ENCODE results near the gene NSUN4. TPM values are rescaled to one million over a fixed set of nuclear protein-coding genes. Genes with fewer than 3 reads are reported as not detected.
"Not testable (repeated sequence)": the region's sequence is repeated elsewhere in the genome, so short reads cannot be mapped to it uniquely, and the experiment has no call there.

NSUN4 gene
- 10 to 100 TPM; 25.5 to 33.1 (median 32.9) TPM for polyA plus RNA-seq (ENCODE audit: insufficient read length in 3 of 3)
- long read RNA-seq, donor 1, partial matches to known transcripts = 0 of 3 reads
- long read RNA-seq, donor 1, other reads (novel, unspliced or antisense) = 0 of 3 reads
- long read RNA-seq, donor 2, partial matches to known transcripts = 0 of 3 reads
- long read RNA-seq, donor 2, other reads (novel, unspliced or antisense) = 0 of 3 reads
- long read RNA-seq, donor 3, partial matches to known transcripts = 0 of 1 reads
- long read RNA-seq, donor 3, other reads (novel, unspliced or antisense) = 0 of 1 reads
- long read RNA-seq, donor 4, transcript NSUN4-204 (6 exons, 2,150 nt) = major isoform, 7 of 7 reads
- long read RNA-seq, donor 4, partial matches to known transcripts = 0 of 7 reads
- long read RNA-seq, donor 4, other reads (novel, unspliced or antisense) = 0 of 7 reads
- long read RNA-seq, donor 5, partial matches to known transcripts = 0 of 4 reads
- long read RNA-seq, donor 5, other reads (novel, unspliced or antisense) = 0 of 4 reads
- long read RNA-seq, donor 6, transcript NSUN4-204 (6 exons, 2,150 nt) = major isoform, 6 of 6 reads
- long read RNA-seq, donor 6, partial matches to known transcripts = 0 of 6 reads
- long read RNA-seq, donor 6, other reads (novel, unspliced or antisense) = 0 of 6 reads
- long read RNA-seq, donor 7, transcript NSUN4-204 (6 exons, 2,150 nt) = major isoform, 5 of 5 reads
- long read RNA-seq, donor 7, partial matches to known transcripts = 0 of 5 reads
- long read RNA-seq, donor 7, other reads (novel, unspliced or antisense) = 0 of 5 reads
- long read RNA-seq, donor 8 = 0 reads
- long read RNA-seq, donor 9, full-length matches to known transcripts = 5 of 5 reads
- long read RNA-seq, donor 9, partial matches to known transcripts = 0 of 5 reads
- long read RNA-seq, donor 9, other reads (novel, unspliced or antisense) = 0 of 5 reads
- long read RNA-seq, donor 10, full-length matches to known transcripts = 5 of 5 reads
- long read RNA-seq, donor 10, partial matches to known transcripts = 0 of 5 reads
- long read RNA-seq, donor 10, other reads (novel, unspliced or antisense) = 0 of 5 reads
- long read RNA-seq, donor 11, partial matches to known transcripts = 0 of 3 reads
- long read RNA-seq, donor 11, other reads (novel, unspliced or antisense) = 0 of 3 reads
- long read RNA-seq, donor 12, full-length matches to known transcripts = 10 of 10 reads
- long read RNA-seq, donor 12, partial matches to known transcripts = 0 of 10 reads
- long read RNA-seq, donor 12, other reads (novel, unspliced or antisense) = 0 of 10 reads
- long read RNA-seq, donor 13, partial matches to known transcripts = 0 of 3 reads
- long read RNA-seq, donor 13, other reads (novel, unspliced or antisense) = 0 of 3 reads
- long read RNA-seq, donor 14 = 0 reads
- long read RNA-seq, donor 15, transcript NSUN4-204 (6 exons, 2,150 nt) = major isoform, 5 of 5 reads
- long read RNA-seq, donor 15, partial matches to known transcripts = 0 of 5 reads
- long read RNA-seq, donor 15, other reads (novel, unspliced or antisense) = 0 of 5 reads
- long read RNA-seq, donor 16, full-length matches to known transcripts = 8 of 8 reads
- long read RNA-seq, donor 16, partial matches to known transcripts = 0 of 8 reads
- long read RNA-seq, donor 16, other reads (novel, unspliced or antisense) = 0 of 8 reads

GRCh38 chr1:46340404-46341221, at the start of gene NSUN4:
NSUN4 (plus strand) TSS chr1:46340807; CDS start chr1:46340827, 20 bp downstream.
- peak; percentile 95 for DNase-seq

GRCh38 chr1:46295306-46295705, 45.3 kb upstream of the NSUN4 start:
- DNase-seq = no peak

DNA sequence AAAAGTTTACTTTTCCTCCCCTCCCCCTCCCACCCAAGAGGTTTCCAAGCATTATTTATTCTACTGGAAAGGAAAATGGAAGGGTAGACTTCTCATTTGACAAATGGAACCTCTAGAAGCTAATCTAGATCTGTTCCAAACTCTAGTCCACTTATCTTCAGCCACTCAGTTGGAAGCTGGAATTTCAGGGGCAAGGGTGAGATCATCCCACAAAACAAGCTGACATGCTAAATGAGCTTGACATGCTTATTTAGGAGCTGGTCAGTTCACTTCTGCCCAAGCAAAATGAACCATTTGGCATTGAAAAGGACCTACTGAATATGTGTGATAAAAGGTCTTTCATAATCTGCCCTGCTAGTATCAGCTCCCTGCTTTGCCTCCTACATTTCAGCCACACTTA, 42.2 kb upstream of the NSUN4 start:
- no peak for DNase-seq

- no peak for DNase-seq
Measured at GRCh38 chr1:46300673-46301405, 39.8 kb upstream of the NSUN4 start.

DNA sequence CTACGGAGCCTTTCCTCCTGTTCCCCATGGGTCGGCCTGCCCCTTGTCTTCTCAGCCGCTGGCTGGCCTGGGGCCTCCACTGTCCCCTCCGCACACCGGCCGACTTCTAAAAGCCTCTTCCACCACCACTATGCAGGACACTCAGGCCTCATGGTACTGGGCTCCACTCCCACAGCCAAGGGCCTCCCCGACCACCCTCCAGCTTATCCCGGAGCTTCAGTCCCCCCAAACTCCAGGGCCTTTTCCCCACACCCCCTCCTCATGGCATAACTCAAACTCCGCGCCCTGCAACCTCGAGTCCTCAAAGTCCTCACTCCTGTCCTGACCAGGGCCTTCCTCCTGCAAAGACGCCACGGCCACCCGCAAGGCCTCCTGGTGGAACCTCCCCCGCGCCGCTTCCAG, 39.2 kb upstream of the NSUN4 start:
- DNase-seq = no peak

DNA sequence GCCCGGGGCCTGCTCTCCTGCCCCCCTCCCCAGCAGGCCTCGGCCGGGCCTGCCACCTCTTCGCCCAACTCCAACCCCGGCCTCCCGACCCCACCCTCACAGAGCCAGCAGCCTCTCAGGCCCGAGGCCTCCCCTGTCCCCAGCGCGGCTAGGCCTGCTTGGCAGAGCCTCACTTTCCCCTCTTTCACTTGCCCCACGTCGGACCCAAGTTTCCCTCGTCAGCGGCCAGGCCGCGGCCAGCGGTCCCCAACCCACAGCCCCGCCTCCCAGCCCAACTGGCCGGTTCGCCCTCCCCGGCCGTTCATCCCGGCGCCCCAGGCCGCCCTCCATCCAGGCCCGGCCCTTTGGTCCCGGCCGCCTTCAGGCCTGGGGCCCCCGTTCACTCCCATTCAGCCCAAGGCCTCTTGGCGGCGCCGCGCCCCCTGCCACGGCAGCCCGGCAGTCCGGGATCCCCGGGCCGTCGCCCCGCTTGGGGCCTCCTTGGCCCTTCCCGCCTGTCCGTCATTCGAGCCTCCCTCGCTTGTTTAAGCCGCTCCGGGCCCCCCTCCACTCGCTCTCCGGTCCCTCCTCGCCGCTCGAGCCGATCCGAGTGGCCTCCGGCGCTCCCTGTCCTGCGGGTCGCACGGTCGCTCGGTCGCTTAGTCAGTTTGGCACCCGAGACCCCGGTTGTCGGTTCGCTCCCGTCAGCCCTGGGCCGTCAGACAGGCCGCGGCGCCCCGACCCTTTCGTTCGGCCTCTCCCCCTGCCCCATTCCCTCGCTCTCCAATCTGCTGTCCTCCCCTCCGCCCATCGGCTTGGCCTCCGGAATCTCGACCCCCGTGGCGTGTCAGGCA, 38.6 kb upstream of the NSUN4 start:
- peak; percentile 52 for DNase-seq

DNA sequence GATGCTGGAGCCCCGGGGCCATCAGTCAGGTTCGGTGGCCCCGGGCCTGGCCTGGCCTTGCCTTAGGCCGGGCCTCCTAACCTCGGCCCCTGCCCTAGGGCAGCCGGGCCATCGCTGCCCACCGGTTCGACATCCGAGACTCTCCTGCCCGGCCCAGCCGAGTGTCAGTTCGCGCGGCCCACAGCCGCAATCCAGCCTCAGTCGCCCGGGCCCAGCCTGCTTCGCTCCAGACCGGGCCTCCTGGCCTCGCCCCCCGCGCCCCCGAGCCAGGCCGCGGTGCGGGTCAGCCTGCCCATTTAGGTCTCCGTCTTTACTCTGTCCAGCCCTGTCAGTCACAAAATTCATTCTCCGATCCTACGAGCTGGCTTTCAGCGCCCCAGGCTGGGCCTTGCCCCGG, 38.0 kb upstream of the NSUN4 start:
- DNase-seq = peak; percentile 40

- DNase-seq = peak; percentile 95
Measured at GRCh38 chr1:46303038-46303871, 37.4 kb upstream of the NSUN4 start, which contains the start of the genes LRRC41 and UQCRH. LRRC41 (minus strand) TSS chr1:46303616; CDS start chr1:46303322, 294 bp downstream. UQCRH (plus strand) TSS chr1:46303698; CDS start chr1:46303767, 69 bp downstream.

GRCh38 chr1:46303872-46304326, 36.7 kb upstream of the NSUN4 start:
- no peak for DNase-seq

DNA sequence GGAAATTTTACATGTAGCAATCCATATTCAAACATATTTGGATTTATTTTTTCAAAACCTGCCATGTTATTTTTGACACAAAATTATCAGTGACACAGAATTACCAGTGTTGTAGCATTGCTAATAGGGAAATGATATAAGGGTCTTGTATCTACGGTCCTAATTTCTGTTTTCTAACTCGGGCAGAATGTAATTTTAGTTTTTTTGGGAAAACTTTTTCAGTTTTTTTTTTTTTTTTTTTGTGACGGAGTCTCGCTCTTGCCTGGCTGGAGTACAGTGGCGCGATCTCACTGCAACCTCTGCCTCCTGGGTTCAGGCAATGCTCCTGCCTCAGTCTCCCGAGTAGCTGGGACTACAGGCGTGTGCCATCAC, 34.5 kb upstream of the NSUN4 start:
- DNase-seq = no peak

GRCh38 chr1:46309401-46310159, 31.0 kb upstream of the NSUN4 start:
- DNase-seq = no peak

GRCh38 chr1:46310321-46310720, 30.3 kb upstream of the NSUN4 start:
- no peak for DNase-seq

GRCh38 chr1:46315669-46316403, 24.8 kb upstream of the NSUN4 start:
- DNase-seq = no peak

GRCh38 chr1:46317323-46317722, 23.3 kb upstream of the NSUN4 start:
- DNase-seq = no peak

DNA sequence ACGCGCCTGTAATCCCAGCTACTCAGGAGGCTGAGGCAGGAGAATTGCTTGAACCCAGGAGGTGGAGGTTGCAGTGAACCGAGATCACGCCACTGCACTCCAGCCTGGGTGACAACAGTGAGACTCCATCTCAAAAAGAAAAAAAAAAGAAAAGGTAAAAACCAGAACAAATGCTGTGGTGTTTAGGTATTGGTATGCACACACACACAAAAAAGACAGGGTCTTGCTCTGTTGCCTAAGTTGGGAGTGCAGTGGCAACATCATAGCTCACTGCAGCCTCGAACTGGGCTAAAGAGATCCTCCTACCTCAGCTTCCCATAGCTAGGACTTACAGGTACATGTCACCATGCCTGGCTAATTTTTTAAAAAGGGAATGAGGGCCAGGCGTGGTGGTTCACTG, 21.3 kb upstream of the NSUN4 start:
- not testable (repeated sequence) for DNase-seq
